Small intestine (tissue), 7 donors: ENCODE results near the gene NXPH3. TPM values are rescaled to one million over a fixed set of nuclear protein-coding genes. Genes with fewer than 3 reads are reported as not detected.

Experiments used
- DNase-seq, 2 donors: peaks; one replicate each; pipeline versions ENCODE4 v3.0.0 to v3.0.0-alpha.2; 2013
- FAIRE-seq: peaks from 2 replicates; lab custom pipeline; 2012; peaks lifted over from hg19 to GRCh38; lab: Jason Lieb, UNC
- H3K27ac ChIP-seq, 3 donors: one replicate each; pipeline ENCODE4 v1.5.1; 2013; ENCODE audit warnings: low read length in 2 of 3, mild to moderate bottlenecking in 2 of 3, control low read depth in 1 of 3, inconsistent platforms in 1 of 3, low read depth in 1 of 3, moderate library complexity in 1 of 3
- H3K27me3 ChIP-seq, 3 donors: one replicate each; pipeline ENCODE4 v1.6.1; 2013; ENCODE audit warnings: low read length in 3 of 3, inconsistent platforms in 1 of 3; ENCODE audit not compliant: control insufficient read depth in 3 of 3, insufficient read depth in 3 of 3
- H3K36me3 ChIP-seq, 3 donors: one replicate each; pipeline ENCODE4 v1.6.1; 2013; ENCODE audit warnings: low read length in 3 of 3, inconsistent platforms in 1 of 3, low read depth in 1 of 3, mild to moderate bottlenecking in 1 of 3, moderate library complexity in 1 of 3; ENCODE audit not compliant: control insufficient read depth in 3 of 3, insufficient read depth in 2 of 3
- H3K4me1 ChIP-seq, 3 donors: one replicate each; pipeline ENCODE4 v1.6.1; 2013; ENCODE audit warnings: low read length in 2 of 3, inconsistent platforms in 1 of 3, low read depth in 1 of 3, mild to moderate bottlenecking in 1 of 3, moderate library complexity in 1 of 3; ENCODE audit not compliant: control insufficient read depth in 3 of 3, insufficient read depth in 2 of 3
- H3K4me3 ChIP-seq, 3 donors: one replicate each; pipeline ENCODE4 v1.5.1; 2013; ENCODE audit warnings: low read length in 3 of 3, control low read depth in 1 of 3, inconsistent platforms in 1 of 3, low read depth in 1 of 3, mild to moderate bottlenecking in 1 of 3, moderate library complexity in 1 of 3
- H3K9me3 ChIP-seq, 2 donors: one replicate each; pipeline ENCODE4 v1.6.1; 2013; ENCODE audit warnings: low read depth in 1 of 2, low read length in 1 of 2; ENCODE audit not compliant: control insufficient read depth in 2 of 2, insufficient read depth in 1 of 2
- WGBS, 3 donors: extraction: QIAGEN DNeasy Blood & Tissue Kit; methylation state at CpG; one replicate each; pipeline ENCODE4 v1.1.7; 2013; 5-methylcytosine and 5-hydroxymethylcytosine counted together
- polyA plus RNA-seq, 4 donors: library from polyadenylated mRNA; stranded (reverse) in 3 of 4; unstranded in 1 of 4; fragments of 200-250 nt in 3 of 4; fragments of 120-200 nt in 1 of 4; gene quantifications; one replicate each; pipeline versions ENCODE4 v1.2.1 to v1.2.3, GENCODE V29; 2013
- donor health status: healthy with polysubstance abuse.
- donor health status: control.
- donor health status: control.
- donor health status: Bipolar disorder and iron deficiency.
- donor health status: healthy.

Gene NXPH3
- polyA plus RNA-seq, 4 donors = 0.31 to 2.3 TPM; not detected in 2

GRCh38 chr17:49574945-49575678, 559 bp upstream of the NXPH3 start:
- WGBS, 3 donors = 4 to 11% (median 9%) methylated on average over 27 to 29 of the region's 29 CpGs
- DNase-seq (no peak), FAIRE-seq (no peak)
- no peaks in the 10 kb centered on the region for H3K9me3 ChIP-seq
- H3K36me3 ChIP-seq = no peaks in the 10 kb centered on the region
- H3K4me1 ChIP-seq = peaks cover 3 to 13% (median 4%) of the 10 kb centered on the region in 3 donors
- H3K4me3 ChIP-seq = peak overlapping the region in 1 of 3 donors; percentile 53
- H3K27me3 ChIP-seq = peaks cover 5 to 79% (median 13%) of the 10 kb centered on the region in 3 donors
- H3K27ac ChIP-seq = no peak overlapping the region

- DNase-seq (peak in 1 of 2 donors; percentile 42), FAIRE-seq (no peak)
- no peaks in the 10 kb centered on the region for H3K9me3 ChIP-seq
- 0 to 1% (median 1%) methylated on average over 62 to 68 of the region's 68 CpGs for WGBS, 3 donors
- H3K4me1 ChIP-seq = peaks cover 3 to 10% (median 4%) of the 10 kb centered on the region in 3 donors
- no peaks in the 10 kb centered on the region for H3K36me3 ChIP-seq
- H3K27me3 ChIP-seq = peaks cover 5 to 67% (median 13%) of the 10 kb centered on the region in 3 donors
- no peak overlapping the region for H3K27ac ChIP-seq
- peak overlapping the region; percentile 24 to 53 (median 50) for H3K4me3 ChIP-seq
Measured at GRCh38 chr17:49576088-49576916, 631 bp downstream of the NXPH3 start.

GRCh38 chr17:49576917-49577649, 1.4 kb downstream of the NXPH3 start:
- H3K27ac ChIP-seq = peak overlapping the region in 1 of 3 donors; percentile 1
- DNase-seq (no peak), FAIRE-seq (no peak)
- 17 to 21% (median 20%) methylated on average over 22 of the region's 22 CpGs for WGBS, 3 donors
- peak overlapping the region in 2 of 3 donors; percentile 50 to 53 for H3K4me3 ChIP-seq
- peaks cover 5 to 61% (median 13%) of the 10 kb centered on the region in 3 donors for H3K27me3 ChIP-seq
- H3K4me1 ChIP-seq = peaks cover 3 to 10% (median 4%) of the 10 kb centered on the region in 3 donors
- H3K36me3 ChIP-seq = no peaks in the 10 kb centered on the region
- no peaks in the 10 kb centered on the region for H3K9me3 ChIP-seq

GRCh38 chr17:49577650-49577934, 1.9 kb downstream of the NXPH3 start:
- FAIRE-seq = no peak
- Histone ChIP-seq H3K4me3 (no peak overlapping the region), H3K27ac (no peak overlapping the region)

GRCh38 chr17:49577963-49578362, 2.3 kb downstream of the NXPH3 start:
- no peak overlapping the region for H3K27ac ChIP-seq
- H3K4me1 ChIP-seq = peaks cover 3 to 10% (median 4%) of the 10 kb centered on the region in 3 donors
- no peak for FAIRE-seq
- no peaks in the 10 kb centered on the region for H3K36me3 ChIP-seq
- WGBS, 3 donors = 38 to 67% (median 42%) methylated on average over 4 of the region's 4 CpGs
- H3K9me3 ChIP-seq = no peaks in the 10 kb centered on the region
- no peak overlapping the region for H3K4me3 ChIP-seq
- no peak for DNase-seq
- peaks cover 5 to 52% (median 13%) of the 10 kb centered on the region in 3 donors for H3K27me3 ChIP-seq

More at GRCh38 chr17:49577650-49577934, 1.9 kb downstream of the NXPH3 start:
- Histone ChIP-seq H3K4me1 (peaks cover 3 to 10% (median 4%) of the 10 kb centered on the region in 3 donors), H3K9me3 (no peaks in the 10 kb centered on the region), H3K27me3 (peaks cover 5 to 56% (median 13%) of the 10 kb centered on the region in 3 donors), H3K36me3 (no peaks in the 10 kb centered on the region)
- no peak for DNase-seq
- WGBS, 3 donors = 25 to 58% (median 37%) methylated on average over 3 of the region's 3 CpGs

GRCh38 chr17:49578414-49578813, 2.7 kb downstream of the NXPH3 start:
- WGBS, 3 donors = 82 to 89% (median 83%) methylated on average over 12 to 13 of the region's 13 CpGs
- Histone ChIP-seq H3K27ac (no peak overlapping the region), H3K9me3 (no peaks in the 10 kb centered on the region), H3K4me1 (peaks cover 3 to 10% (median 4%) of the 10 kb centered on the region in 3 donors), H3K4me3 (no peak overlapping the region), H3K27me3 (peaks cover 5 to 48% (median 13%) of the 10 kb centered on the region in 3 donors), H3K36me3 (no peaks in the 10 kb centered on the region)
- DNase-seq (no peak), FAIRE-seq (no peak)

- Histone ChIP-seq H3K27me3 (peaks cover 5 to 41% (median 12%) of the 10 kb centered on the region in 3 donors), H3K4me1 (peaks cover 3 to 10% (median 4%) of the 10 kb centered on the region in 3 donors), H3K9me3 (no peaks in the 10 kb centered on the region), H3K4me3 (no peak overlapping the region), H3K36me3 (no peaks in the 10 kb centered on the region), H3K27ac (no peak overlapping the region)
- DNase-seq (no peak), FAIRE-seq (no peak)
- WGBS, 3 donors = 78 to 90% (median 84%) methylated on average over 17 of the region's 17 CpGs
Measured at GRCh38 chr17:49578952-49579500, 3.4 kb downstream of the NXPH3 start.
